B cell (primary cell): ENCODE results near the gene HTRA3. TPM values are rescaled to one million over a fixed set of nuclear protein-coding genes. Genes with fewer than 3 reads are reported as not detected.

Experiments
- ATAC-seq: fragments of 200-7000 bp; cut with Tn5 transposase; one replicate; pipeline ENCODE4 v1.10.0; 2021; ENCODE audit warnings: low read depth, mild to moderate bottlenecking, moderate number of reproducible peaks, moderate library complexity
- CTCF ChIA-PET: fragments of 350-600 bp; sonication (Branson Sonifier 250); formaldehyde crosslinking; loops from one replicate; lab custom pipeline; 2021; ENCODE audit warnings: antibody characterized with exemption, inconsistent platforms; lab: Charles Lee
- POLR2A ChIA-PET: fragments of 350-600 bp; sonication (Branson Sonifier 250); formaldehyde crosslinking; loops from one replicate; lab custom pipeline; 2021; ENCODE audit warnings: antibody characterized with exemption; lab: Charles Lee
- DNase-seq: peaks from one replicate; pipeline ENCODE4 v3.0.0; 2013
- H2AFZ ChIP-seq: 2 replicates; pipeline ENCODE4 v1.6.1; 2012; ENCODE audit warnings: mild to moderate bottlenecking, low read depth, low read length; ENCODE audit not compliant: insufficient read depth, poor library complexity, severe bottlenecking
- H3K27ac ChIP-seq, 2 donors: 1 replicate in 1 of 2; 2 replicates in 1 of 2; pipeline ENCODE4 v1.5.1; 2012 to 2013; ENCODE audit warnings: low read length in 2 of 2, mild to moderate bottlenecking in 2 of 2, moderate library complexity in 1 of 2
- H3K27me3 ChIP-seq, 4 experiments: fragments of 200-600 bp in 1 of 4; sonication (generic) in 1 of 4; replicated peaks in 1 of 4; 1 replicate in 2 of 4; 2 replicates in 2 of 4; pipeline versions ENCODE4 v1.6.1 to v1.7.0; 2013 to 2016; ENCODE audit warnings: low read length in 3 of 4, mild to moderate bottlenecking in 2 of 4, mixed read lengths in 1 of 4, moderate library complexity in 1 of 4; ENCODE audit not compliant: insufficient read depth in 4 of 4, control insufficient read depth in 3 of 4; ENCODE audit errors: control extremely low read depth in 1 of 4
- H3K36me3 ChIP-seq, 2 experiments: replicated peaks in 1 of 2; 1 replicate in 1 of 2; 2 replicates in 1 of 2; pipeline versions ENCODE4 v1.6.1 to v1.7.1; 2013; ENCODE audit warnings: low read length in 1 of 2; ENCODE audit not compliant: insufficient read depth in 2 of 2, control insufficient read depth in 1 of 2; ENCODE audit errors: control extremely low read depth in 1 of 2, extremely low read depth in 1 of 2
- H3K4me1 ChIP-seq, 2 donors: fragments of 200-600 bp in 1 of 2; sonication (generic) in 1 of 2; 1 replicate in 1 of 2; 2 replicates in 1 of 2; pipeline versions ENCODE4 v1.5.1 to v1.6.1; 2013 to 2017; ENCODE audit warnings: low read length in 2 of 2; ENCODE audit not compliant: control insufficient read depth in 2 of 2, insufficient read depth in 2 of 2
- H3K4me2 ChIP-seq: replicated peaks from 2 replicates; pipeline ENCODE3; 2012; ENCODE audit warnings: mild to moderate bottlenecking, low read depth, low read length; ENCODE audit not compliant: poor library complexity, severe bottlenecking
- H3K4me3 ChIP-seq, 5 experiments: fragments of 200-600 bp in 1 of 5; sonication (generic) in 1 of 5; 1 replicate in 3 of 5; 2 replicates in 2 of 5; pipeline versions ENCODE4 v1.5.1 to v1.7.0; 2011 to 2016; ENCODE audit warnings: low read length in 4 of 5, mild to moderate bottlenecking in 4 of 5, low read depth in 2 of 5, control low read depth in 1 of 5, moderate library complexity in 1 of 5; ENCODE audit not compliant: insufficient read depth in 1 of 5; ENCODE audit errors: control extremely low read depth in 1 of 5, extremely low read depth in 1 of 5
- H3K79me2 ChIP-seq: fragments of 200-600 bp; sonication (generic); one replicate; pipeline ENCODE4 v1.6.0; 2016; ENCODE audit warnings: low read length; ENCODE audit not compliant: control insufficient read depth, insufficient read depth
- H3K9ac ChIP-seq: fragments of 200-600 bp; sonication (generic); 2 replicates; pipeline ENCODE4 v1.6.1; 2017; ENCODE audit warnings: mild to moderate bottlenecking, low read length, moderate library complexity
- H3K9me3 ChIP-seq, 3 donors: one replicate each; pipeline versions ENCODE4 v1.6.1 to v1.7.1; 2013; ENCODE audit warnings: low read length in 2 of 3; ENCODE audit not compliant: control insufficient read depth in 2 of 3, insufficient read depth in 1 of 3; ENCODE audit errors: control extremely low read depth in 1 of 3
- H4K20me1 ChIP-seq: 2 replicates; pipeline ENCODE4 v1.6.0; 2012; ENCODE audit warnings: mild to moderate bottlenecking, low read length; ENCODE audit not compliant: insufficient read depth, control insufficient read depth, poor library complexity, severe bottlenecking
- H3K27ac Mint-ChIP-seq: one replicate; pipeline ENCODE4 v1.8.0; 2021; ENCODE audit warnings: mixed read lengths
- H3K27me3 Mint-ChIP-seq: one replicate; pipeline ENCODE4 v1.8.0; 2021; ENCODE audit warnings: mixed read lengths
- H3K4me1 Mint-ChIP-seq: one replicate; pipeline ENCODE4 v1.8.0; 2021; ENCODE audit warnings: mixed read lengths
- H3K4me3 Mint-ChIP-seq: one replicate; pipeline ENCODE4 v1.8.0; 2021; ENCODE audit warnings: mixed read lengths
- H3K9me3 Mint-ChIP-seq: one replicate; pipeline ENCODE4 v1.8.0; 2022; ENCODE audit warnings: mixed read lengths; ENCODE audit not compliant: insufficient read depth
- EZH2 ChIP-seq: IDR thresholded peaks from 2 replicates; pipeline ENCODE4 v1.6.1; 2012; ENCODE audit warnings: borderline replicate concordance, low read depth, mild to moderate bottlenecking, moderate library complexity, low read length; ENCODE audit not compliant: insufficient read depth, poor library complexity, severe bottlenecking
- WGBS: methylation state at CpG from one replicate; pipeline ENCODE4 v1.1.5; 2013; ENCODE audit warnings: missing lambda C conversion rate; ENCODE audit not compliant: insufficient coverage; 5-methylcytosine and 5-hydroxymethylcytosine counted together
- intact Hi-C: fragments of 100-400 bp; cut with micrococcal nuclease; formaldehyde crosslinking; loops from one replicate; pipeline ENCODE4 v1.10.0; 2022
- polyA plus RNA-seq: library from polyadenylated mRNA; depleted of rRNA; stranded (reverse); fragments of >200 nt; gene quantifications from 2 replicates; pipeline ENCODE4 v1.2.3, GENCODE V29; 2012
- total RNA-seq, 2 donors: library from RNA; stranded (reverse); fragments of 120-200 nt in 1 of 2; gene quantifications; 1 replicate in 1 of 2; 2 replicates in 1 of 2; pipeline versions ENCODE4 v1.2.3 to v1.2.4, GENCODE V29; 2013 to 2022
- TF ChIP-seq, protein P1 (sequence below): fragments of 200-600 bp; IDR thresholded peaks from one replicate; pipeline ENCODE4 v1.8.0; 2022; ENCODE audit warnings: antibody characterized with exemption, mild to moderate bottlenecking

Gene HTRA3
- total and polyA plus RNA-seq, 2 donors (not counting 1 experiment from before 2014, with no cell fraction given): not detected

DNA sequence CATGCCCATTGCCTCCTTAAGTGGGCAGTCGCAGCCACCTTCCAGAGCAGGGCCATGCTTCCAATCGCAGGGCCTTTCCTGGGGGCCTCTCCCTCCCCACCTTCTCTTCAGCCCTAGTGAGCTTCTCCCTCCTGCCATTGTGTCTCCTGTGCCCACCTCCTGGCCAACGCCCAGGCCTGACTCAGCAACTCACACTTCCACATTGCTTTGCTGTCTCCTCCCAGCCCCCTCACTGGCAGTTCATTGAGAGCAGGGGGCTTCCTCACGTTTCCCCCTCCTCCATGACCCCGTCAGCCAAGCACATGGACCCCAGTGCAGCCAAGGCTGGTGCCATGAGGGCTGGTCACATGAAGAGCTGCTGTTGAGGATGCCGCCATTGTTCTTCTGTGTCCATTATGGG, 25.9 kb downstream of the HTRA3 start:
- CTCF ChIA-PET: no interaction called here

DNA sequence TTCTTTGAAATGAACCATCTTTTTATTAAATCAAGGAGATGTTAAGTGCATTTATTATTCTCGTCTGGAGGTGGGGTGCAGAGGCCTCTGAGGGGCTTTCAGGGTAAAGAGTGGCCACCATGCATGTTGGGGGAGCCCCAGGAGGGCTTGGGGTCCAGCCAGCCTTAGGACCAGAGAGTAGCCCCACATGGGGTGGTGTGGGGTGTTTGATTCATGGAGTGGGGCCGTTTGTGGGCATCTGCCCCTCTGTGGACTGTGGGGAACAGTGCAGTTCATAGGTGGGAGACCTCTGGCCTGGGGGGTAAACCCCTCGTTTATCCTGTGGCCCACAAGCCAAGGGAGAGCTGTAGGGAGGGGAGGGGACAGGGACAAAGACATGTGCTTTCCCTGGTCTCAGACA, 26.9 kb downstream of the HTRA3 start:
- ATAC-seq: no peak
- Histone ChIP-seq H3K36me3 (no peaks in the 10 kb centered on the region), H4K20me1 (no peaks in the 10 kb centered on the region), H3K4me2 (no peak overlapping the region), H3K27me3 (no peaks in the 10 kb centered on the region), H3K4me1 (no peaks in the 10 kb centered on the region), H3K9ac (no peak overlapping the region), H3K79me2 (no peaks in the 10 kb centered on the region), H3K4me3 (no peak overlapping the region), H3K27ac (no peak overlapping the region), H2AFZ (no peak overlapping the region), H3K9me3 (peaks cover 0 to 5% (median 0%) of the 10 kb centered on the region in 3 donors)
- Mint-ChIP-seq H3K27ac (no peak overlapping the region), H3K4me3 (no peak overlapping the region), H3K4me1 (no peaks in the 10 kb centered on the region), H3K9me3 (peaks cover 3% of the 10 kb centered on the region), H3K27me3 (peaks cover 3% of the 10 kb centered on the region)
- no peak for DNase-seq
- no peak for TF ChIP-seq EZH2
- TF ChIP-seq, protein P1, sequence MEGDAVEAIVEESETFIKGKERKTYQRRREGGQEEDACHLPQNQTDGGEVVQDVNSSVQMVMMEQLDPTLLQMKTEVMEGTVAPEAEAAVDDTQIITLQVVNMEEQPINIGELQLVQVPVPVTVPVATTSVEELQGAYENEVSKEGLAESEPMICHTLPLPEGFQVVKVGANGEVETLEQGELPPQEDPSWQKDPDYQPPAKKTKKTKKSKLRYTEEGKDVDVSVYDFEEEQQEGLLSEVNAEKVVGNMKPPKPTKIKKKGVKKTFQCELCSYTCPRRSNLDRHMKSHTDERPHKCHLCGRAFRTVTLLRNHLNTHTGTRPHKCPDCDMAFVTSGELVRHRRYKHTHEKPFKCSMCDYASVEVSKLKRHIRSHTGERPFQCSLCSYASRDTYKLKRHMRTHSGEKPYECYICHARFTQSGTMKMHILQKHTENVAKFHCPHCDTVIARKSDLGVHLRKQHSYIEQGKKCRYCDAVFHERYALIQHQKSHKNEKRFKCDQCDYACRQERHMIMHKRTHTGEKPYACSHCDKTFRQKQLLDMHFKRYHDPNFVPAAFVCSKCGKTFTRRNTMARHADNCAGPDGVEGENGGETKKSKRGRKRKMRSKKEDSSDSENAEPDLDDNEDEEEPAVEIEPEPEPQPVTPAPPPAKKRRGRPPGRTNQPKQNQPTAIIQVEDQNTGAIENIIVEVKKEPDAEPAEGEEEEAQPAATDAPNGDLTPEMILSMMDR: no peak
- intact Hi-C loops: no loop called here
- WGBS: 63% methylated on average over 2 of the region's 3 CpGs
- CTCF ChIA-PET: no interaction called here
- POLR2A ChIA-PET: no interaction called here

More for the DNA sequence above, 25.9 kb downstream of the HTRA3 start:
- H3K27ac Mint-ChIP-seq: no peak overlapping the region
- WGBS: 77% methylated on average over 6 of the region's 6 CpGs
- H3K4me3 ChIP-seq: no peak overlapping the region
- H3K9me3 ChIP-seq: peaks cover 0 to 5% (median 0%) of the 10 kb centered on the region in 3 donors
- peaks cover 5% of the 10 kb centered on the region for H3K4me1 Mint-ChIP-seq
- intact Hi-C loops: no loop called here
- H3K27me3 Mint-ChIP-seq: peaks cover 3% of the 10 kb centered on the region
- H3K9ac ChIP-seq: no peak overlapping the region
- no peak for ATAC-seq
- H4K20me1 ChIP-seq: no peaks in the 10 kb centered on the region
- no peaks in the 10 kb centered on the region for H3K27me3 ChIP-seq
- H3K36me3 ChIP-seq: no peaks in the 10 kb centered on the region
- H3K4me1 ChIP-seq: no peaks in the 10 kb centered on the region
- no peak overlapping the region for H3K4me2 ChIP-seq
- DNase-seq: no peak
- no peaks in the 10 kb centered on the region for H3K79me2 ChIP-seq
- H2AFZ ChIP-seq: no peak overlapping the region
- POLR2A ChIA-PET: no interaction called here
- H3K27ac ChIP-seq: no peak overlapping the region
- TF ChIP-seq, protein P1: no peak
- no peak overlapping the region for H3K4me3 Mint-ChIP-seq
- H3K9me3 Mint-ChIP-seq: no peaks in the 10 kb centered on the region
